ENCODE measurements around the gene GFOD2.

The GFOD2 gene, protein sequence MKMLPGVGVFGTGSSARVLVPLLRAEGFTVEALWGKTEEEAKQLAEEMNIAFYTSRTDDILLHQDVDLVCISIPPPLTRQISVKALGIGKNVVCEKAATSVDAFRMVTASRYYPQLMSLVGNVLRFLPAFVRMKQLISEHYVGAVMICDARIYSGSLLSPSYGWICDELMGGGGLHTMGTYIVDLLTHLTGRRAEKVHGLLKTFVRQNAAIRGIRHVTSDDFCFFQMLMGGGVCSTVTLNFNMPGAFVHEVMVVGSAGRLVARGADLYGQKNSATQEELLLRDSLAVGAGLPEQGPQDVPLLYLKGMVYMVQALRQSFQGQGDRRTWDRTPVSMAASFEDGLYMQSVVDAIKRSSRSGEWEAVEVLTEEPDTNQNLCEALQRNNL

DNA sequence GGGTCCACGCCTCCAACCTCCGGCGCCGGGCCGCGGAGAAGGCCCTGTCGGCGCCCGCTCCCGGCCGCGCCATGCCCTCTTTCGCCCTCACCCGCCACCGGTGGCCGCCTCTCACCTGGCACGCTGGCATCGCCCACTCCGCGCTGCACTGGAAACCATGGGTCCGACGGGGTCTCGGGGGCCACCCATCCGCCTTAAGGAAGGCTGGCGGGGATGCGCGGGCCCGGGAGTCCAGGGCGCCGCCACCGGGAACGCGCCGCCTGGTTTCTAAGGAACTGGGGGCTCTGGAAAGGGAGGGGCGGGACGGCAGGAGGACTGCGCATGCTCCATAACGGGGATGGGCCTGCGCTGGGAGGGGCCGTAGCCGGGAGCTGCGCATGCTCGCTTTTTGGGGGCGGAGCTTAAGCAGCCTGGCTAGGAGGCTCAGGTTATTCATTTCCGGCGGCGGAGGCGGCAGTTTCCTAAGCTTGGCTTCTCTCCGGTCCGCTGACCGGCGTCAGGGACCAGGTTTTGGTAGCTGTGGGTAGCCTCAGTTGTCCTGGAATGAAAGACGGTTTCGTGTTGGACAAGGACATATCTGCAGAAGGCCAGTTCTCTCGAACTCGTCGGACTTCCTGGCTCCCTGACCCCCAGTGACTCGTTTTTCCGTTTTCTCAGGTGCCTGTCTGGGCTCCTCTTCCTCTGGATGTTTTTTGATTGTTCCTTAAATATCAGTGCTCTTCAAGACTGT is at the start of gene GFOD2:
Gene GFOD2 (minus strand): TSS at position 269 of the 730 bp plus-strand sequence. CDS start 33,601 bp downstream, outside the sequence.
- peaks cover 43 to 44% of the 10 kb centered on the region in 2 donors for H3K4me1 ChIP-seq (ENCODE audit: control insufficient read depth in 1 of 2, insufficient read depth in 2 of 2, low read length in 2 of 2)

DNA sequence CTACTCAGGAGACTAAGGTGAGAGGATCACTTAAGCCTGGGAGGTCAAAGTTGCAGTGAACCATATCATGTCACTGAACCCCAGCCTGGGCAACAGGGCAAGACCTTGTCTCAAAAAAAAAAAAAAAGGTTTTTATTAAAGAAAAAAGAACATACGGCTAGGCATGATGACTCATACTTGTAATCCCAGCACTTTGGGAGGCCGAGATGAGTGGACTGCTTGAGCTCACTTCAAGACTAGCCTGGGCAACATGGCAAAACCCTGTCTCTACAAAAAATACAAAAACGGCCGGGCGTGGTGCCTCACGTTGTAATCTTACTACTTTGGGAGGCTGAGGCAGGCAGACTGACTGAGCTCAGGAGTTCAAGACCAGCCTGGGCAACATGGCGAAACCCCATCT is 48.8 kb upstream of the GFOD2 start:
- H3K4me1 ChIP-seq (ENCODE audit: control insufficient read depth in 1 of 2, insufficient read depth in 2 of 2, low read length in 2 of 2), result no peaks in the 10 kb centered on the region
- H3K36me3 ChIP-seq (ENCODE audit: control insufficient read depth in 1 of 2, insufficient read depth in 2 of 2, low read length in 2 of 2), result peaks cover 8 to 26% of the 10 kb centered on the region in 2 donors
- no peaks in the 10 kb centered on the region for H3K27me3 ChIP-seq (ENCODE audit: control insufficient read depth in 1 of 2, insufficient read depth in 2 of 2, low read length in 2 of 2)
- no peak overlapping the region for H3K4me3 ChIP-seq (ENCODE audit: low read depth in 1 of 2, low read length in 2 of 2)
- H3K9me3 ChIP-seq (ENCODE audit: control insufficient read depth in 1 of 2, low read length in 2 of 2), result no peaks in the 10 kb centered on the region
- no peak overlapping the region for H3K9ac ChIP-seq (ENCODE audit: low read depth in 1 of 2, low read length in 2 of 2)
- no peak overlapping the region for H3K27ac ChIP-seq (ENCODE audit: low read depth, low read length)

More for the DNA sequence above, at the start of gene GFOD2:
- Histone ChIP-seq H3K27me3 (ENCODE audit: control insufficient read depth in 1 of 2, insufficient read depth in 2 of 2, low read length in 2 of 2) (no peaks in the 10 kb centered on the region), H3K36me3 (ENCODE audit: control insufficient read depth in 1 of 2, insufficient read depth in 2 of 2, low read length in 2 of 2) (peaks cover 3 to 10% of the 10 kb centered on the region in 2 donors), H3K4me3 (ENCODE audit: low read depth in 1 of 2, low read length in 2 of 2) (peak within 1 kb of the TSS; percentile 85 to 97), H3K27ac (ENCODE audit: low read depth, low read length) (peak within 1 kb of the TSS; percentile 67), H3K9me3 (ENCODE audit: control insufficient read depth in 1 of 2, low read length in 2 of 2) (no peaks in the 10 kb centered on the region), H3K9ac (ENCODE audit: low read depth in 1 of 2, low read length in 2 of 2) (peak within 1 kb of the TSS; percentile 69 to 90)

DNA sequence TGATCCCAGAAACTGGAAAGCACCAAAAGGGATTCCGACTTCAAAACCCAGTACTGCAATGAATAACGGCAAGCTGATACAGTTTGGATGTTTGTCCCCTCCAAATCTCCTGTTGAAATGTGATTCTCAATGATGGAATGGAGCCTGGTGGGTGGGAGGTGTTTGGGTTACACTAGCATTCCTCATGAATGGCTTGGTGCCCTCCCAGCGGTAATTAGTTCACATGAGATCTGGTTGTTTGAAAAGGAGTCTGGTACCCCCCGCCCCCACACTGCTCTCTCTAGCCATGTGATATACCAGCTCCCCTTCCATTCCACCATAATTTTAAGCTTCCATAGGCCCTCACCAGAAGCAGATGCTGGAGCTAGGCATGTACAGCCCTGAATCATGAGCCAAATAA is 47.2 kb upstream of the GFOD2 start:
- H3K36me3 ChIP-seq (ENCODE audit: control insufficient read depth in 1 of 2, insufficient read depth in 2 of 2, low read length in 2 of 2), result peaks cover 9 to 28% of the 10 kb centered on the region in 2 donors
- no peak overlapping the region for H3K9ac ChIP-seq (ENCODE audit: low read depth in 1 of 2, low read length in 2 of 2)

DNA sequence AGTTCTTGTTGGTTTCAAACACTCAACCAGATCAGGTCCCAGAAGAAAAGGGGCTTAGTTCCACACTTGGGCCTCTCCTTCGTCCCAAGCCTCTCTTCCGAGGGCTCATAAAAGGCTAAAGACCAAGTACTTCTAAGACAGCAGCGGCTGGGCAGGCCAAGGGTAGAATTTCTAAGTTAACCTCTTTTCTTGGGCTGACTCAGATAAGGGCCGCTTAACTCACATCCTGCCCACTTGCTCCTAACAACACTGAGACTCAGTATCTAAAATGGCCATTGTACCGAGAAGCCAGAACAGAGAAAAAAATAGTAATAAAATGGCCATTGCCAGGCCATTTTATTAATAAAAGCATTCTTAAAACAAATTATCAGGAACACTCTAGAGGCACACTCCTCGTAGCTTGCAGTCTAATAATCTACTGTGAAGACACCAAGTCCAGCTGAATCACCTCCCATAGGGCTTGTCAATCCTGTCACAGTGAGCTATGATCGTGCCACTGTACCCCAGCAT is 45.1 kb upstream of the GFOD2 start:
- H3K9ac ChIP-seq (ENCODE audit: low read depth in 1 of 2, low read length in 2 of 2), result no peak overlapping the region
- no peaks in the 10 kb centered on the region for H3K27me3 ChIP-seq (ENCODE audit: control insufficient read depth in 1 of 2, insufficient read depth in 2 of 2, low read length in 2 of 2)

More for the DNA sequence above, 47.2 kb upstream of the GFOD2 start:
- H3K9me3 ChIP-seq (ENCODE audit: control insufficient read depth in 1 of 2, low read length in 2 of 2), result no peaks in the 10 kb centered on the region
- no peak overlapping the region for H3K27ac ChIP-seq (ENCODE audit: low read depth, low read length)
- no peaks in the 10 kb centered on the region for H3K4me1 ChIP-seq (ENCODE audit: control insufficient read depth in 1 of 2, insufficient read depth in 2 of 2, low read length in 2 of 2)
- H3K4me3 ChIP-seq (ENCODE audit: low read depth in 1 of 2, low read length in 2 of 2), result no peak overlapping the region
- H3K27me3 ChIP-seq (ENCODE audit: control insufficient read depth in 1 of 2, insufficient read depth in 2 of 2, low read length in 2 of 2), result no peaks in the 10 kb centered on the region

DNA sequence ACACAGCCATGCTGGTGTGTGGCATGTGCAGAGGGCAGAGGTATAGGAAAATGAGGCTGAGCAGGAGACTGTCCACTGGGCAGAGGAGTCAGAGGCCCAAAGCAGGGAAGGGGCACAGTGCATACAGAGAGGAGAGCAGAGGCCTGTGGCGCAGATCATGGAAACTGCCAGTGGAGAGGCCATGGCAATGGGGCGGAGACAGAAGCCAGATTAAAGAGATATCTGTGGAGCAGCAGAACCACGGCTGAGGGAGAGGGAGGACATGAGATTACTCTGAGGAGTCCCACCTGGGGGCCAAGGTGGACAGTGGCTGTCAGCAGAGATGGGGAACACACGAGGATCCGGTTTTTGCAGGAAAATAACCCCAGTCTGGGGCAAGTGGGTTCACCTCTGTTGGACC is 44.0 kb upstream of the GFOD2 start:
- no peak overlapping the region for H3K4me3 ChIP-seq (ENCODE audit: low read depth in 1 of 2, low read length in 2 of 2)
- no peak overlapping the region for H3K9ac ChIP-seq (ENCODE audit: low read depth in 1 of 2, low read length in 2 of 2)
- no peaks in the 10 kb centered on the region for H3K27me3 ChIP-seq (ENCODE audit: control insufficient read depth in 1 of 2, insufficient read depth in 2 of 2, low read length in 2 of 2)
- peaks cover 8 to 30% of the 10 kb centered on the region in 2 donors for H3K36me3 ChIP-seq (ENCODE audit: control insufficient read depth in 1 of 2, insufficient read depth in 2 of 2, low read length in 2 of 2)
- H3K4me1 ChIP-seq (ENCODE audit: control insufficient read depth in 1 of 2, insufficient read depth in 2 of 2, low read length in 2 of 2), result peaks cover 7% of the 10 kb centered on the region in 2 donors
- no peak overlapping the region for H3K27ac ChIP-seq (ENCODE audit: low read depth, low read length)
- H3K9me3 ChIP-seq (ENCODE audit: control insufficient read depth in 1 of 2, low read length in 2 of 2), result no peaks in the 10 kb centered on the region

More for the DNA sequence above, 45.1 kb upstream of the GFOD2 start:
- no peak overlapping the region for H3K4me3 ChIP-seq (ENCODE audit: low read depth in 1 of 2, low read length in 2 of 2)
- no peak overlapping the region for H3K27ac ChIP-seq (ENCODE audit: low read depth, low read length)
- H3K9me3 ChIP-seq (ENCODE audit: control insufficient read depth in 1 of 2, low read length in 2 of 2), result no peaks in the 10 kb centered on the region
- peaks cover 7% of the 10 kb centered on the region in 2 donors for H3K4me1 ChIP-seq (ENCODE audit: control insufficient read depth in 1 of 2, insufficient read depth in 2 of 2, low read length in 2 of 2)
- peaks cover 6 to 25% of the 10 kb centered on the region in 2 donors for H3K36me3 ChIP-seq (ENCODE audit: control insufficient read depth in 1 of 2, insufficient read depth in 2 of 2, low read length in 2 of 2)

DNA sequence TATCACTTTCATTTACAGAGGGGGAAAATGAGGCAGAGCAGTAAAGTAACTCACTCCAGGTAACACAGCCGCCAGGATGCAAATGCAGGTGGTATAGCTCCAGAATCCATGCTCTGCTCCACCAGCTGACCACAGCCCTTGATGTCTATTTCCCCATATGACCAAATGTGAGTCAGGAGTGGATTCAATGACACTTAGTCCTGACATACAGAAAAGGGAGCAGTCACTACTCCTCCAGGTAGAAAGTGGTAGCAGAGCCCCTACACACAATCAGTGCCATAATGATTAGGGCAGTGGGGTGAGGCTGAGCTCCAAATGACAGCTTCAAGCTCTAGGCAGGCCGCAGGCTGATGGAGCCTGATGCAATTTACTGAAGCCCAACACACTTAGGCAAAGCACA is 43.3 kb upstream of the GFOD2 start:
- Histone ChIP-seq H3K9ac (ENCODE audit: low read depth in 1 of 2, low read length in 2 of 2) (no peak overlapping the region), H3K9me3 (ENCODE audit: control insufficient read depth in 1 of 2, low read length in 2 of 2) (no peaks in the 10 kb centered on the region), H3K27ac (ENCODE audit: low read depth, low read length) (no peak overlapping the region), H3K27me3 (ENCODE audit: control insufficient read depth in 1 of 2, insufficient read depth in 2 of 2, low read length in 2 of 2) (no peaks in the 10 kb centered on the region), H3K36me3 (ENCODE audit: control insufficient read depth in 1 of 2, insufficient read depth in 2 of 2, low read length in 2 of 2) (peaks cover 13 to 35% of the 10 kb centered on the region in 2 donors), H3K4me3 (ENCODE audit: low read depth in 1 of 2, low read length in 2 of 2) (no peak overlapping the region), H3K4me1 (ENCODE audit: control insufficient read depth in 1 of 2, insufficient read depth in 2 of 2, low read length in 2 of 2) (peaks cover 7% of the 10 kb centered on the region in 2 donors)

DNA sequence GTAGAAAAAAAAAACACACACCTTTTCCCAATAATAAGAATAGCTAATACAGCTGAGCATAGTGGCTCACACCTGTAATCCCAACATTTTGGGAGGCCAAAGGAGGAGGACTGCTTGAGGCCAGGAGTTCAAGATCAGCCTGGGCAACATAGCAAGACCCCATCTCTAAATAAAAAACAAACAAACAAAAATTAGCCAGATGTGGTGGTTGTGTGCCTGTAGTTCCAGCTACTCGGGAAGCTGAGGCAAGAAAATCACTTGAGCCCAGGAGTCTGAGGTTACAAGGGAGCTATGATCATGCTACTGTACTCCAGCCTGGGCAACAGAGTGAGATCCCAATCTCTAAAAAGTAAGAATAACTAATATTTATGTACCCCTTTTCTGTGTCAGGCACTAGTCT is 42.8 kb upstream of the GFOD2 start:
- H3K9ac ChIP-seq (ENCODE audit: low read depth in 1 of 2, low read length in 2 of 2), result no peak overlapping the region
- H3K27me3 ChIP-seq (ENCODE audit: control insufficient read depth in 1 of 2, insufficient read depth in 2 of 2, low read length in 2 of 2), result no peaks in the 10 kb centered on the region
- H3K36me3 ChIP-seq (ENCODE audit: control insufficient read depth in 1 of 2, insufficient read depth in 2 of 2, low read length in 2 of 2), result peaks cover 16 to 35% of the 10 kb centered on the region in 2 donors
- H3K4me1 ChIP-seq (ENCODE audit: control insufficient read depth in 1 of 2, insufficient read depth in 2 of 2, low read length in 2 of 2), result peaks cover 7% of the 10 kb centered on the region in 2 donors
- no peak overlapping the region for H3K27ac ChIP-seq (ENCODE audit: low read depth, low read length)
- H3K4me3 ChIP-seq (ENCODE audit: low read depth in 1 of 2, low read length in 2 of 2), result no peak overlapping the region
- H3K9me3 ChIP-seq (ENCODE audit: control insufficient read depth in 1 of 2, low read length in 2 of 2), result no peaks in the 10 kb centered on the region

DNA sequence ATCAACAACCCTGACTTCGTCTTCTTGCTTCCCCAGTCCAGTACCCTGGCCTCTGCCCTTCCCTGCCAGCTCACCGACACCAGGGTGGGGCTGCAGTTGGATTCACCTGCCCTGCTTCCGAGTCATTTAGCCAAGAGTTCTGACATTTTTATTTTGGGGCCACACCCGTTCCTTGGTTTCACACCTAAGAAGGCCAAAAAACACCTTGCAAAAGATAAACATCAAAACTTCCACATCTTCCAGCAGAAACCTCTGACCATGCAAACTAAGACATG is 41.8 kb upstream of the GFOD2 start:
- H3K9me3 ChIP-seq (ENCODE audit: control insufficient read depth in 1 of 2, low read length in 2 of 2), result no peaks in the 10 kb centered on the region
- H3K27ac ChIP-seq (ENCODE audit: low read depth, low read length), result no peak overlapping the region
- peaks cover 16 to 31% of the 10 kb centered on the region in 2 donors for H3K36me3 ChIP-seq (ENCODE audit: control insufficient read depth in 1 of 2, insufficient read depth in 2 of 2, low read length in 2 of 2)
- H3K4me3 ChIP-seq (ENCODE audit: low read depth in 1 of 2, low read length in 2 of 2), result no peak overlapping the region
- no peaks in the 10 kb centered on the region for H3K27me3 ChIP-seq (ENCODE audit: control insufficient read depth in 1 of 2, insufficient read depth in 2 of 2, low read length in 2 of 2)
- no peak overlapping the region for H3K9ac ChIP-seq (ENCODE audit: low read depth in 1 of 2, low read length in 2 of 2)
- peaks cover 7% of the 10 kb centered on the region in 2 donors for H3K4me1 ChIP-seq (ENCODE audit: control insufficient read depth in 1 of 2, insufficient read depth in 2 of 2, low read length in 2 of 2)

DNA sequence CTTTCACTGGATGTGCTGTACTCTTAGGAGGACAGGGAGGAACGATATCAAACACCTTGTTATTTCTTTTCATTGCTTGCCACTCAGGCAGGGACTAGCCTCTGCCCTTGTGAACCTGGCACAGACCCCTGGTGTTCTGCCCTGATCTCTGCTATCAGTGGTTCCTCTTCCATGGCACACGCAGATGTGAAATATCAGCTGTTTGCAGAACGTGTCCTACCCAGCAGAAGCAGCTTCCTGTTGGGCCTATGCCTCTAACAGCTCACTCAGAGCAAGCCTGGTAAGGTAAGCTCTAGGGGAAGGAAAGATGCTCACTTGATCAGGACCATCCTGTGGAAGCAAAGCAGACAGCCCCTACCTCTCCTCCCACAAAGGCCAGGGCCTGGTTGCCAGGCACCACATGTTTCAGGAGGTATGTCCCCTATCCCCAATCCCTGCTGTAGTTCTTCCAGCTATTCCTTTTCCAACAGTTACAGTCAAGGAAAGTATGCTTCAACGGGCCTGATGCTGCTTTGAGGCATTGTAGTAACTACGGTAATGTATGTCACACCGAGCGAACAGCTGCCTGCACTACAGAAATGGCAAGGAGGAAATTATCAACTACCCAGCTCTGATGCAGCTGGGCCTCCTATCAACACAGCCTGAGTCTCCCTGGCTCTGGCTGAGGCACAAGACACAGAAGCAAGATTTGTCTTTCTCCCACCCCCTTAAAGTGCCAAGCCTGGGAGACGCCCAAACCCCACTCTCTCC is 41.3 kb upstream of the GFOD2 start:
- no peaks in the 10 kb centered on the region for H3K9me3 ChIP-seq (ENCODE audit: control insufficient read depth in 1 of 2, low read length in 2 of 2)
- no peak overlapping the region for H3K4me3 ChIP-seq (ENCODE audit: low read depth in 1 of 2, low read length in 2 of 2)
- peaks cover 16 to 30% of the 10 kb centered on the region in 2 donors for H3K36me3 ChIP-seq (ENCODE audit: control insufficient read depth in 1 of 2, insufficient read depth in 2 of 2, low read length in 2 of 2)
- no peaks in the 10 kb centered on the region for H3K27me3 ChIP-seq (ENCODE audit: control insufficient read depth in 1 of 2, insufficient read depth in 2 of 2, low read length in 2 of 2)
- H3K27ac ChIP-seq (ENCODE audit: low read depth, low read length), result no peak overlapping the region
- H3K9ac ChIP-seq (ENCODE audit: low read depth in 1 of 2, low read length in 2 of 2), result no peak overlapping the region
- H3K4me1 ChIP-seq (ENCODE audit: control insufficient read depth in 1 of 2, insufficient read depth in 2 of 2, low read length in 2 of 2), result peaks cover 7% of the 10 kb centered on the region in 2 donors
